H9 (cell line): ENCODE measurements around the gene ETV6. TPM values are rescaled to one million over a fixed set of nuclear protein-coding genes. Genes with fewer than 3 reads are reported as not detected.
A peak's percentile ranks its signal among the peaks of the same experiment; 100 is the strongest.

Experiments
- DNase-seq: peaks from one replicate; pipeline ENCODE4 v3.0.0-alpha.2; 2017
- H2AFZ ChIP-seq: one replicate; pipeline ENCODE4 v1.6.1; 2013; ENCODE audit warnings: mild to moderate bottlenecking, low read length, control low read depth, moderate library complexity
- H2AK5ac ChIP-seq: 2 replicates; pipeline ENCODE4 v1.6.1; 2013; ENCODE audit warnings: low read length, control low read depth, mixed read lengths; ENCODE audit not compliant: insufficient read length
- H2BK120ac ChIP-seq: one replicate; pipeline ENCODE4 v1.6.1; 2013; ENCODE audit warnings: low read depth, mild to moderate bottlenecking, low read length, control low read depth, inconsistent platforms; ENCODE audit not compliant: poor library complexity, severe bottlenecking
- H2BK12ac ChIP-seq: 2 replicates; pipeline ENCODE4 v1.6.1; 2013; ENCODE audit warnings: low read length, control low read depth, mixed read lengths, low read depth; ENCODE audit not compliant: insufficient read length
- H2BK15ac ChIP-seq: 2 replicates; pipeline ENCODE4 v1.6.1; 2013; ENCODE audit warnings: low read depth, low read length, control low read depth
- H2BK20ac ChIP-seq: one replicate; pipeline ENCODE4 v1.6.1; 2013; ENCODE audit warnings: low read depth, mild to moderate bottlenecking, low read length, control low read depth, inconsistent platforms; ENCODE audit not compliant: poor library complexity, severe bottlenecking
- H2BK5ac ChIP-seq: 2 replicates; pipeline ENCODE4 v1.6.1; 2013; ENCODE audit warnings: low read length, control low read depth, mixed read lengths; ENCODE audit not compliant: insufficient read length
- H3K14ac ChIP-seq: 2 replicates; pipeline ENCODE4 v1.6.1; 2013; ENCODE audit warnings: low read length, control low read depth; ENCODE audit not compliant: insufficient read depth
- H3K18ac ChIP-seq: 2 replicates; pipeline ENCODE4 v1.6.1; 2013; ENCODE audit warnings: low read depth, mild to moderate bottlenecking, mixed read lengths, low read length, control low read depth; ENCODE audit not compliant: insufficient read length
- H3K23ac ChIP-seq: 2 replicates; pipeline ENCODE4 v1.6.1; 2013; ENCODE audit warnings: low read length, control low read depth, mixed read lengths, low read depth; ENCODE audit not compliant: insufficient read length
- H3K23me2 ChIP-seq: 2 replicates; pipeline ENCODE4 v1.6.1; 2013; ENCODE audit warnings: low read depth, mild to moderate bottlenecking, mixed read lengths, low read length, control low read depth; ENCODE audit not compliant: insufficient read length, poor library complexity, severe bottlenecking
- H3K27ac ChIP-seq: 2 replicates; pipeline ENCODE4 v1.5.1; 2013; ENCODE audit warnings: low read length, control low read depth, mixed read lengths, low read depth; ENCODE audit not compliant: insufficient read length
- H3K27me3 ChIP-seq: 2 replicates; pipeline ENCODE4 v1.6.1; 2013; ENCODE audit warnings: low read length, control low read depth, inconsistent platforms; ENCODE audit not compliant: insufficient read depth
- H3K4ac ChIP-seq: 2 replicates; pipeline ENCODE4 v1.6.1; 2013; ENCODE audit warnings: low read depth, mild to moderate bottlenecking, control low read depth, inconsistent platforms, low read length, moderate library complexity
- H3K4me1 ChIP-seq: 2 replicates; pipeline ENCODE4 v1.6.1; 2013; ENCODE audit warnings: low read length, control low read depth, inconsistent platforms; ENCODE audit not compliant: insufficient read depth
- H3K4me2 ChIP-seq: 2 replicates; pipeline ENCODE4 v1.6.1; 2013; ENCODE audit warnings: low read length, control low read depth, mixed read lengths; ENCODE audit not compliant: insufficient read length, insufficient read depth
- H3K56ac ChIP-seq: 2 replicates; pipeline ENCODE4 v1.6.1; 2013; ENCODE audit warnings: low read depth, mild to moderate bottlenecking, mixed read lengths, low read length, control low read depth; ENCODE audit not compliant: insufficient read length
- H3K79me1 ChIP-seq: 2 replicates; pipeline ENCODE4 v1.6.1; 2013; ENCODE audit warnings: low read depth, mild to moderate bottlenecking, moderate library complexity, low read length, control low read depth, inconsistent platforms; ENCODE audit not compliant: insufficient read depth, poor library complexity, severe bottlenecking
- H3K79me2 ChIP-seq: 2 replicates; pipeline ENCODE4 v1.6.1; 2013; ENCODE audit warnings: low read length, control low read depth, inconsistent platforms; ENCODE audit not compliant: insufficient read depth
- H3K9ac ChIP-seq: 2 replicates; pipeline ENCODE4 v1.6.1; 2013; ENCODE audit warnings: low read length, control low read depth, mixed read lengths; ENCODE audit not compliant: insufficient read length; ENCODE audit errors: extremely low read depth
- H3K9me3 ChIP-seq: one replicate; pipeline ENCODE4 v1.6.1; 2013; ENCODE audit warnings: low read depth, low read length, inconsistent platforms; ENCODE audit not compliant: control insufficient read depth
- H3T11ph ChIP-seq: one replicate; pipeline ENCODE4 v1.6.1; 2013; ENCODE audit warnings: mild to moderate bottlenecking, low read length, control low read depth, inconsistent platforms
- H4K20me1 ChIP-seq: one replicate; pipeline ENCODE4 v1.6.1; 2013; ENCODE audit not compliant: control insufficient read depth, insufficient read length, insufficient read depth
- H4K5ac ChIP-seq: 2 replicates; pipeline ENCODE4 v1.6.1; 2013; ENCODE audit warnings: low read depth, mild to moderate bottlenecking, mixed read lengths, low read length, control low read depth; ENCODE audit not compliant: insufficient read length
- H4K8ac ChIP-seq: replicated peaks from 2 replicates; pipeline ENCODE4 v1.6.1; 2013; ENCODE audit warnings: low read length, control low read depth, mixed read lengths, low read depth; ENCODE audit not compliant: insufficient read length
- H4K91ac ChIP-seq: 2 replicates; pipeline ENCODE4 v1.6.1; 2013; ENCODE audit warnings: low read depth, mild to moderate bottlenecking, moderate library complexity, mixed read lengths, low read length, control low read depth; ENCODE audit not compliant: insufficient read length
- H3K27ac Mint-ChIP-seq, 3 experiments: 2 replicates in 2 of 3; 3 replicates in 1 of 3; pipeline ENCODE4 v1.8.0; 2020 to 2021; ENCODE audit warnings: mixed read lengths in 3 of 3, mild to moderate bottlenecking in 1 of 3, moderate library complexity in 1 of 3
- H3K27me3 Mint-ChIP-seq: 2 replicates; pipeline ENCODE4 v1.8.0; 2021; ENCODE audit warnings: low read depth, mild to moderate bottlenecking, moderate library complexity, mixed read lengths
- H3K36me3 Mint-ChIP-seq, 3 experiments: 2 replicates in 2 of 3; 3 replicates in 1 of 3; pipeline ENCODE4 v1.8.0; 2020 to 2021; ENCODE audit warnings: low read depth in 3 of 3, mixed read lengths in 3 of 3; ENCODE audit not compliant: insufficient read depth in 1 of 3
- H3K4me1 Mint-ChIP-seq, 2 experiments: 2 replicates each; pipeline ENCODE4 v1.8.0; 2020; ENCODE audit warnings: mixed read lengths in 2 of 2
- H3K4me3 Mint-ChIP-seq, 2 experiments: 2 replicates in 1 of 2; 3 replicates in 1 of 2; pipeline ENCODE4 v1.8.0; 2020 to 2021; ENCODE audit warnings: mild to moderate bottlenecking in 2 of 2, mixed read lengths in 2 of 2, moderate library complexity in 1 of 2
- H3K9me3 Mint-ChIP-seq, 2 experiments: 2 replicates in 1 of 2; 3 replicates in 1 of 2; pipeline ENCODE4 v1.8.0; 2020; ENCODE audit warnings: mild to moderate bottlenecking in 2 of 2, mixed read lengths in 2 of 2, moderate library complexity in 1 of 2
- WGBS: extraction: QIAGEN DNeasy Blood & Tissue Kit; methylation state at CpG from one replicate; pipeline ENCODE4 v1.1.7; 2013; ENCODE audit warnings: missing lambda C conversion rate, low lambda C conversion rate, mixed read lengths; ENCODE audit not compliant: insufficient read length; ENCODE audit errors: extremely low coverage; 5-methylcytosine and 5-hydroxymethylcytosine counted together
- total RNA-seq: library from RNA; stranded (reverse); gene quantifications from 2 replicates; pipeline ENCODE4 v1.2.1, GENCODE V29; 2021
- TF ChIP-seq, protein P1 (sequence below): fragments of 200-600 bp; sonication (generic); conservative IDR thresholded peaks from 3 replicates; pipeline ENCODE4 v1.8.0; 2021; ENCODE audit warnings: antibody characterized with exemption, mild to moderate bottlenecking

ETV6 gene
- total RNA-seq, 1 experiment from 2014 or later: 28.7 TPM

DNA sequence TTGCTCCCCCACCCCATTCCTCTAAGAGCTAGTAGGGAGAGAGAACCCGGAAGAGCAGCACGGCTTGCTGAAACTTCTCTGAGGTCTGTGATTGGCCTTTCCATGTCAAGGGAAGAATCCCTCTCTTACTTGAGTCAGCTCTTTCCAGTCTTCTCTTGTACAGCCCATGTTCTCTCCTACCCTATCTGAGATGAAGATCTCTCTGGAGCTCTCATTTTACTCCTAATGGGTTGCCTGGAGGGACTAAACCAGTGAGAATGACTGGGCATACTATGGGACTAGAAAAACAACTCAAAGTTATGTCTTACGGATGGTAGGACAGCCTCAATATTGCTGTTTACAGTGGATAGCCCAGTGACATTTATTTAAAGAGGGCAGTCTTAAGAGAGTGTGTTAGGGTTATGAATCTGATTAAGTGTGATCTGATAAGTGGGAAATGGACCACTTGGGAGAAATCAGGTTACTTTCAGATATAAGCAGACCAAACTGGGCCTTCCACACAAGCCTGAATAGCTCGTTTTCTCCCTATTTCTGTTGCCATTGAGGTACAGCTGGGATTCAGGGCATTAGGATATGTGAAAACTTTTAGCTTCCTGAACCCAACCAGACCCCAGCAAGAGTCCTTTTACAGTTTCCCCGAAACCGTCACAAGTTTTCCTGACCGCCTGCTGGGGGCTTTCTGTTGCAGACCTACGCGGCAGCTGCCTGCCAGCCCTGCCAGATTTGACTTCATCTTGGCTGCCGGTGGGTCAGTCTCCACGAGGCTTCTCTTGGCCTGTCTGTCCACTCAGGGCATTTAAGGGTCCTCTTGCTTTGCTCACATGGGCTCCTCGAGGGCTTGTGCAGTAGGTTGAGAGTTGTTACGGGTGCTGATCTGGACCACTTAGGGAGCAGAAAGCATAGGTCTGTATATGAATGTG lies 16.9 kb downstream of the ETV6 start:
- TF ChIP-seq, protein P1, sequence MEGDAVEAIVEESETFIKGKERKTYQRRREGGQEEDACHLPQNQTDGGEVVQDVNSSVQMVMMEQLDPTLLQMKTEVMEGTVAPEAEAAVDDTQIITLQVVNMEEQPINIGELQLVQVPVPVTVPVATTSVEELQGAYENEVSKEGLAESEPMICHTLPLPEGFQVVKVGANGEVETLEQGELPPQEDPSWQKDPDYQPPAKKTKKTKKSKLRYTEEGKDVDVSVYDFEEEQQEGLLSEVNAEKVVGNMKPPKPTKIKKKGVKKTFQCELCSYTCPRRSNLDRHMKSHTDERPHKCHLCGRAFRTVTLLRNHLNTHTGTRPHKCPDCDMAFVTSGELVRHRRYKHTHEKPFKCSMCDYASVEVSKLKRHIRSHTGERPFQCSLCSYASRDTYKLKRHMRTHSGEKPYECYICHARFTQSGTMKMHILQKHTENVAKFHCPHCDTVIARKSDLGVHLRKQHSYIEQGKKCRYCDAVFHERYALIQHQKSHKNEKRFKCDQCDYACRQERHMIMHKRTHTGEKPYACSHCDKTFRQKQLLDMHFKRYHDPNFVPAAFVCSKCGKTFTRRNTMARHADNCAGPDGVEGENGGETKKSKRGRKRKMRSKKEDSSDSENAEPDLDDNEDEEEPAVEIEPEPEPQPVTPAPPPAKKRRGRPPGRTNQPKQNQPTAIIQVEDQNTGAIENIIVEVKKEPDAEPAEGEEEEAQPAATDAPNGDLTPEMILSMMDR: no peak
- H3K23ac ChIP-seq: no peak overlapping the region
- H3T11ph ChIP-seq: no peak overlapping the region
- H3K14ac ChIP-seq: no peak overlapping the region; the same call in 1 of the 2 replicates
- H2AFZ ChIP-seq: no peak overlapping the region
- no peak overlapping the region for H2BK120ac ChIP-seq
- H3K23me2 ChIP-seq: no peaks in the 10 kb centered on the region
- peak overlapping the region in 1 of 2 experiments; percentile 7; a peak in 2 of 5 replicates for H3K4me3 Mint-ChIP-seq
- H2BK20ac ChIP-seq: no peak overlapping the region
- H3K79me1 ChIP-seq: no peaks in the 10 kb centered on the region
- no peaks in the 10 kb centered on the region; the same call in 1 of the 2 replicates for H3K27me3 Mint-ChIP-seq
- H2BK5ac ChIP-seq: no peak overlapping the region
- peaks cover 20% of the 10 kb centered on the region; the same call in 1 of the 2 replicates for H3K4me1 ChIP-seq
- peaks cover 1 to 5% (median 4%) of the 10 kb centered on the region in 3 experiments; a peak in 2 of 7 replicates for H3K36me3 Mint-ChIP-seq
- no peak overlapping the region for H4K8ac ChIP-seq
- H3K9me3 Mint-ChIP-seq: no peaks in the 10 kb centered on the region
- no peak overlapping the region for H4K91ac ChIP-seq
- DNase-seq: peak; percentile 66
- H2BK15ac ChIP-seq: no peak overlapping the region
- H3K56ac ChIP-seq: no peak overlapping the region
- H4K20me1 ChIP-seq: no peaks in the 10 kb centered on the region
- H3K4me1 Mint-ChIP-seq: peaks cover 50 to 55% of the 10 kb centered on the region in 2 experiments
- no peak overlapping the region for H3K9ac ChIP-seq
- no peak overlapping the region for H3K18ac ChIP-seq
- WGBS: no CpG with 5 or more reads among the region's 13 CpGs
- no peak overlapping the region for H2AK5ac ChIP-seq
- H3K79me2 ChIP-seq: peaks cover 4% of the 10 kb centered on the region; the same call in 1 of the 2 replicates
- H2BK12ac ChIP-seq: no peak overlapping the region
- no peak overlapping the region for H3K4ac ChIP-seq
- no peak overlapping the region for H4K5ac ChIP-seq
- H3K27ac Mint-ChIP-seq: peak overlapping the region in 1 of 3 experiments; percentile 54; a peak in 2 of 7 replicates
- no peak overlapping the region for H3K27ac ChIP-seq
- H3K27me3 ChIP-seq: no peaks in the 10 kb centered on the region
- H3K9me3 ChIP-seq: no peaks in the 10 kb centered on the region
- no peak overlapping the region for H3K4me2 ChIP-seq
